NCI-H128 (cell line): ENCODE results near the gene PACS1.
A peak's percentile ranks its signal among the peaks of the same experiment; 100 is the strongest.

Experiments
- DNase-seq: peaks from one replicate; lab custom pipeline; 2025; ENCODE audit not compliant: unreplicated experiment; lab: John Stamatoyannopoulos, UW

PACS1 gene

GRCh38 chr11:66050581-66051231 is 19.4 kb upstream of the PACS1 start:
- DNase-seq, result no peak

GRCh38 chr11:66051371-66051765 is 18.7 kb upstream of the PACS1 start:
- DNase-seq, result no peak

GRCh38 chr11:66051766-66052663 is 18.1 kb upstream of the PACS1 start, which contains the start of gene SF3B2:
Gene SF3B2 (plus strand): TSS chr11:66052364. CDS start chr11:66052385, 21 bp downstream.
- peak; percentile 97 for DNase-seq

GRCh38 chr11:66052664-66052982 is 17.4 kb upstream of the PACS1 start:
- DNase-seq, result no peak

- no peak for DNase-seq
These were observed 15.1 kb upstream of the PACS1 start for GRCh38 chr11:66055021-66055420.

GRCh38 chr11:66056501-66056900 is 13.6 kb upstream of the PACS1 start:
- DNase-seq, result no peak

GRCh38 chr11:66059966-66060680 is 9.9 kb upstream of the PACS1 start:
- no peak for DNase-seq

GRCh38 chr11:66061268-66061667 is 8.8 kb upstream of the PACS1 start:
- DNase-seq, result no peak

GRCh38 chr11:66062408-66062807 is 7.7 kb upstream of the PACS1 start:
- no peak for DNase-seq

- no peak for DNase-seq
These were observed 6.2 kb upstream of the PACS1 start for GRCh38 chr11:66063900-66064299.

- no peak for DNase-seq
These were observed 5.5 kb upstream of the PACS1 start for GRCh38 chr11:66064571-66064970.

GRCh38 chr11:66066751-66067150 is 3.3 kb upstream of the PACS1 start:
- DNase-seq, result no peak

- no peak for DNase-seq
These were observed 2.4 kb upstream of the PACS1 start for GRCh38 chr11:66067640-66068039.

- DNase-seq, result peak; percentile 79
These were observed 1.8 kb upstream of the PACS1 start for GRCh38 chr11:66068154-66068821.

GRCh38 chr11:66068923-66069714 is 953 bp upstream of the PACS1 start:
- no peak for DNase-seq

GRCh38 chr11:66070604-66071380 is 720 bp downstream of the PACS1 start:
- DNase-seq, result no peak

GRCh38 chr11:66071381-66071801 is 1.3 kb downstream of the PACS1 start:
- no peak for DNase-seq

- no peak for DNase-seq
These were observed 2.0 kb downstream of the PACS1 start for GRCh38 chr11:66072081-66072480.

GRCh38 chr11:66072518-66072917 is 2.4 kb downstream of the PACS1 start:
- no peak for DNase-seq

GRCh38 chr11:66073669-66074068 is 3.6 kb downstream of the PACS1 start:
- no peak for DNase-seq
